Mammary epithelial cell (primary cell): Measurements from ENCODE around the gene CEP55.

Source experiments
- EZH2 ChIP-seq: IDR thresholded peaks from 2 replicates; pipeline ENCODE4 v1.6.1; 2012; ENCODE audit warnings: low read length, inconsistent platforms, borderline replicate concordance
- TF ChIP-seq, protein P1 (sequence below), 2 donors: IDR thresholded peaks in 1 of 2; conservative IDR thresholded peaks in 1 of 2; 2 replicates each; pipeline ENCODE4 v1.5.1; 2011 to 2012; ENCODE audit warnings: inconsistent platforms in 2 of 2, low read length in 2 of 2, mild to moderate bottlenecking in 2 of 2, control low read depth in 1 of 2, low read depth in 1 of 2; ENCODE audit not compliant: insufficient read depth in 1 of 2; ENCODE audit errors: extremely low read depth in 1 of 2

DNA sequence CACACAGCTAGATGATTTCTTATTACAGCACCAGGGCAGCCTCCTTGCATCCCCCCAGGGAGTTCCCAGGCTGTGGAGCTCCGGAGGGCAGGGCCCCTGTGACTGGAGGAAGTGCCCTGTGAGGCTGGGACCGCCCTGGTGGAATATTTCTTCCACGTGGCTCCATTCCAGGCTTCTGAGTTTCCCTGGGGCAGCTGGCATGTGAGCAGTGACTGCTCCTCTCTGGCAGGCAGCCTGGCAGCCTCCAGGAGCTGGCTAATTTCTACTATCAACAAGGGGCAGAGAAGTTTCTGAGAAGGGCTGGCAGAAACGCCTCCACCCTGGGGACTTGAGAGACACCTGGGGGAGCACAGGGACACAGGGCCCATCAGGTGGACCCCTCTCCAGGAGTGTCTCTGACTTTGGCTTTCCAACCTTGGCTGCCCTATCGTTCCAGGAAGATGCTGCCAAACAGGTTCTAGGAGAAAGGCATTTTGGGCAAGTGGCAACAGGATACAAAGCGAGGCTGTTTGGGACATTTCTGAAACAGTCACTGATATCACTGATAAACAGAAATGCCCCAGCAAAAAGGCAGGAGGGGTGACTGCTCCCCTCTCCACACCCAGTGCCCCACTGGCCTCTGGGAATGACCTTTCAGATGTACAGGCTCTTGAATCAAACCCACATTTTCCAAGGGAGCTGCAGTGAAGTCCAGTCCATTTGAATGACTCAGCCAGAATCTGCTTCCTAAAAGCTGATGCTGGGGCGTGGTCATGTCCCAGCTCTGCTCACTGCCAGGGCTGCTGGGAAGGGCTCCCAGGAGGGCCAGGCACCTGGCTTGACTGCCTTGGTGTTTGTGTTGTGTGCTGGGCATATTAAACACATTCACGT lies 30.4 kb upstream of the CEP55 start:
- TF ChIP-seq, protein P1, sequence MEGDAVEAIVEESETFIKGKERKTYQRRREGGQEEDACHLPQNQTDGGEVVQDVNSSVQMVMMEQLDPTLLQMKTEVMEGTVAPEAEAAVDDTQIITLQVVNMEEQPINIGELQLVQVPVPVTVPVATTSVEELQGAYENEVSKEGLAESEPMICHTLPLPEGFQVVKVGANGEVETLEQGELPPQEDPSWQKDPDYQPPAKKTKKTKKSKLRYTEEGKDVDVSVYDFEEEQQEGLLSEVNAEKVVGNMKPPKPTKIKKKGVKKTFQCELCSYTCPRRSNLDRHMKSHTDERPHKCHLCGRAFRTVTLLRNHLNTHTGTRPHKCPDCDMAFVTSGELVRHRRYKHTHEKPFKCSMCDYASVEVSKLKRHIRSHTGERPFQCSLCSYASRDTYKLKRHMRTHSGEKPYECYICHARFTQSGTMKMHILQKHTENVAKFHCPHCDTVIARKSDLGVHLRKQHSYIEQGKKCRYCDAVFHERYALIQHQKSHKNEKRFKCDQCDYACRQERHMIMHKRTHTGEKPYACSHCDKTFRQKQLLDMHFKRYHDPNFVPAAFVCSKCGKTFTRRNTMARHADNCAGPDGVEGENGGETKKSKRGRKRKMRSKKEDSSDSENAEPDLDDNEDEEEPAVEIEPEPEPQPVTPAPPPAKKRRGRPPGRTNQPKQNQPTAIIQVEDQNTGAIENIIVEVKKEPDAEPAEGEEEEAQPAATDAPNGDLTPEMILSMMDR (conservative IDR thresholded peaks at IDR 0.05 in 1 of 2, IDR thresholded peaks at IDR 0.05 in 1 of 2; ENCODE audit: extremely low read depth in 1 of 2, insufficient read depth in 1 of 2, low read depth in 1 of 2, low read length in 2 of 2), result no peak
- no peak for TF ChIP-seq EZH2
